ELR (cell line): ENCODE measurements around the gene IGF2R.

Experiments used
- DNase-seq: peaks from one replicate; pipeline ENCODE4 v3.0.0-alpha.2; 2015; ENCODE audit warnings: low read depth

Gene IGF2R

GRCh38 chr6:160044687-160045086 is 75.8 kb downstream of the IGF2R start:
- no peak for DNase-seq

GRCh38 chr6:160048471-160048870 is 79.6 kb downstream of the IGF2R start:
- no peak for DNase-seq

- DNase-seq, result no peak
Measured at GRCh38 chr6:160049346-160049745, 80.5 kb downstream of the IGF2R start.

DNA sequence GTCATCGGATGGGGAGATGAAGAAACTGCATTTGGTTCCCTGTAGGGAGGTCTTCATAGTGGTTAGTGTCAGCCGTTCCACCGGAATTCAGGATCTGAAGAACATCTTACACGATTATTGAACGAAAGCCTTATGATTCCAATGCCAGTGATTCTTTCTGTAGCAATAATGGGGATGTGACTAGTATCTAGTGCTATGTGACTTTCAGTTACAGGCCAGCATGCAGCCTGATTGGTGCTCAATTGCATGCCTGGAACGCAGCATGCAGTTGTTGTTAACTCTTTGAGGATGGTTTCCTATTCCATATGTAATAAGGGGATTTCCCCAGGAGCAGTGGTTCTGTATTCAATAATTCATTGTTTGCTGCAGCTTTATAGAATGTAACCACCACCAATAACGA is 81.1 kb downstream of the IGF2R start:
- DNase-seq, result no peak

GRCh38 chr6:160051390-160051789 is 82.5 kb downstream of the IGF2R start:
- no peak for DNase-seq

GRCh38 chr6:160054271-160054670 is 85.4 kb downstream of the IGF2R start:
- no peak for DNase-seq

- no peak for DNase-seq
Measured at GRCh38 chr6:160054913-160055312, 86.0 kb downstream of the IGF2R start.

DNA sequence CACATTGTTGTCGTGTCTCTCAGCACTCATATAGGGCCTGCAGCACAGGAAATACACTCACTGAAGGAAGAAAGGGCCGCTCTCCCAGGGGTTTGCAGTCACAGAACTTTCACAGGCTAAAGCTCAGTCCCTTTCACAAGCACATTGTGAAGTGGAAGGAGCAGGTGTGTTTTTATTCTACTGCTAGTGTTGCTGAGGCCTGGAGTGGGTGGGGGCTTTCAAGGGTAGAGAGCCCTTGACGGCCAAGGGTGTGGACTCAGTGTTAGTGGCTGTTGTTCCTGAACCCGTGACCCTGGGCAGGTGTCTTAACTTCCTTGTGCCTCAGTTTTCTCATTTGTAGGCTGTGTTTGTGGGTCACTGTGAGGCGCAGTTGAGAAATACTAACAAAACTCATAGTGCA is 86.5 kb downstream of the IGF2R start:
- DNase-seq, result no peak

- no peak for DNase-seq
Measured at GRCh38 chr6:160055813-160056212, 86.9 kb downstream of the IGF2R start.

DNA sequence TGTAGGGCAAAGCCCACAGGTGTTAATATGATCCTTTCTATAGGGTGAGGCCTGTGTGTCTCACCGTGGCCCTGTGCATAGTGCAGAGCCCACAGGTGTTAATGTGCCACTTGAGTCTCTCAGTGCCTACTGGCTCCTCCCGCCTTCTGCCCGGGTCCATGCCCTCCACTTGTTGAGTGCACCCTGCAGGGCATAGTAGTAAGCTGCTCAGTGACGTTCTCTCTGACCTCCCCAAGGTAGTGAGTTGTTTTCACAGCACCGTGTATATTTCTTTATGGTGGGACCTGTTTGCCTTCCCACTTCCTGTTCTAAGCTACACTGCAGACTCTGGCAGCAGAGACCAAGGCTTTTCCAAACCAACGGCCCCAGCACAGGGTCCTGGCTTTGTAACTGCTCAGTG is 88.2 kb downstream of the IGF2R start:
- no peak for DNase-seq

- DNase-seq, result no peak
Measured at GRCh38 chr6:160058603-160059215, 89.8 kb downstream of the IGF2R start.

- no peak for DNase-seq
Measured at GRCh38 chr6:160060221-160060620, 91.3 kb downstream of the IGF2R start.

DNA sequence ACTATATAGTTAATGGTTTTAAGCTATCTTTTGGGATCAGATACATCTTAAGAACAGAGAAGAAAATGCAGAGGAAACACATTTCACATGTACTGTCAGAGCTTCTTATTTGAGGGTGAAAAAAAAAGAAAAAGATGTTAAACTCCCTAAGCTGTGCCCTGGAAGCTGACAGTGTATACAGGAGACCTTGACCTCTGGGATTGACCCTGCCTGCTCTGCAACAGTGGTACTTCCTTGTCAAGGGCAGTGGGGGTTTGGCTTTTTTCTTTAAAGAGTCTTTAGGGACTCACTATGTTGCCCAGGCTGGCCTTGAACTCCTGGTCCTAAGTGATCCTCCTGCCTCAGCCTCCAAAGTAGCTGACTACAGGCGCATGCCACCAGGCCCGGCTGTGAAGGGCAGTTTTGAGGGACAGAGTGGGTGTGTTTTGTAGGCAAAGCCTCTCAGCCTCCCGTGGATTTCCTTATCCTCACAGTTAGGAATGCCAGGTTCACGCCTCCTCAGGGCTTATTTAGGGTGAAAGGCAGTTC is 92.1 kb downstream of the IGF2R start:
- no peak for DNase-seq

DNA sequence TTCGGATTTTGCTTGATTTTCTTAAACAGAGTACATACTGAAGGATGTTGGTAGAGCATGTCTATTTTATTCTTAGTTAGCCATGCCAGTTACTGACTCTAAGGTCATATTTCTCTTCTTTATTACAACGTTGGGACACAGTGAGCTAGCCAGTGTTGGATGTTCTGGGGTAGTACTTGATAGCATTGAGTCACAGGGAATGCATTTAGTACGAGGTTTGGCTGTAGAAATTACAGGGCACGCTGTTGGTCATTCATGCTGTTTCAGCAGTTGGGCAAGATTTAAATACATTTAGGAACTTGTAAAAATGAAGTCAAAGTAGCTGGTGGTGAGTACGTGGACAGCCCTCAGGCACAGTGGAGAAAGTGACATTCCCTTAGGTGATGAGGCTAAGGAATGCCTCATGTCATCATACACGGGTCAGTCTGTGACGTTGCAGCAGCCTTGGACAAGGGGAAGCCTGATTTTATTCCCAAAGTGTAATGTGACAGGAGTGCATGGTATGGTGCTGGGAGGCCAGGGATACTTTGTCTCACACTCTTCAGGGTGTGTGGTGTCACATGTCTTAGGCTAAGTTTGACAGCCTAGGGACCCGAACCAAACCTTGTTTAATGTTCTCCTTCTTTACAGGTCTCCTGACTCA is 95.0 kb downstream of the IGF2R start:
- DNase-seq, result no peak

DNA sequence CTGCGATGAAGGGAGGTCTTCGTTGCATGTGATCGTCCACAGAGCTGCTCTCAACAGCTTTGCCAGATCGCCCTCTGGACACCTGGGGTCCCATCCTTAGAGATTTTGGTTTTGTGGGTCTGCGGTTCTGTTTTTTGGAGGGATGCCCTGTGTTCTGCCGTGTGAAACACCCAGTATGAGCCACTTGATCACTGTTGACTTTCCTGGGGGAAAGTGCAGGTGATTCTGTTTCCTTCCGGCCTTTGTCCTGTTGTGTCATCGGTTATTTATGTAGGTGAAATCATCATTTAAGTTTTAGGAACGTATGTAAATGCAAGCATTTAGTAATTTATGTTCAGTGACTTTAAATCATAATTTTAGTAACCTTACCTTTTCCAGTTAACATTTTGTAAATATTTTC is 96.3 kb downstream of the IGF2R start:
- DNase-seq, result no peak

GRCh38 chr6:160067564-160067963 is 98.7 kb downstream of the IGF2R start:
- DNase-seq, result no peak

GRCh38 chr6:160068346-160068745 is 99.5 kb downstream of the IGF2R start:
- DNase-seq, result no peak

DNA sequence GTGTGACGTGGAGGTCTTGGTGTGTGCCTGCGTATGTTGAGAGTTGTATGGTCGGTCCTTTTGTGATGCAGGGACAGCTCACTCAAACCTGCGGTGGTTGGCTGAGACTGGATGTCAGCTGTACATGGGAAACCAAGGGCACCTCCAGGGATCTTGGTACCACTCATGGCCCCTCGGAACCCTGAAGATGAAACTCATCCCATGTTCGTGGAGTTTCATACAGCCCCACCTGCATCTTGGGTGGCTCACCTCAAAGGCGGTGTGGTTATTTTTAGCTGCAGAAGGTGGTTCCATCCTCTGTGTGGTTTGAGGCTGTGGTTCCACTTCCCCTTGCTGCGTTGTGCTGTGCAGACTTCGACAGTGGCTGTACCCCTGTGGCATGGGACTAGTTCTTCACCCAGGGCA is 100.2 kb downstream of the IGF2R start:
- DNase-seq, result no peak

DNA sequence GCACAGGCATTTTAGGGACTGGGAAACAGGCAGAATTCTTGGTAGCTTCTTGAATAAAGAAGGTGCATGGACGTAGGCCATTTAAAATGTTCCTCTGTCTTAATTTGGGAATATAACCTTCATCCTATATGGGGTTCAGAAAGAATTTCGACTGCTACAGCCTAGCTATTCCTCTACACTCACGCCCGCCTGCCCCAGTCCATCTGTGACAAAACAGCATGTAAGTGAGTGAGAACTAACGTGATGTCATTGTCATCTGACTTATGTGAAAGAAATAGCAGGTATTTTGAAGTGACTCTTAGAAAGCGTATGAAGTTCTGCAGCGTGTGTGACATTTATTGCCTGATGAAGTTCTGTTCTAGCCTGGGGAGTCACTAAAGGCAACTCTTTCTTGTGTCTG is 100.6 kb downstream of the IGF2R start:
- no peak for DNase-seq

DNA sequence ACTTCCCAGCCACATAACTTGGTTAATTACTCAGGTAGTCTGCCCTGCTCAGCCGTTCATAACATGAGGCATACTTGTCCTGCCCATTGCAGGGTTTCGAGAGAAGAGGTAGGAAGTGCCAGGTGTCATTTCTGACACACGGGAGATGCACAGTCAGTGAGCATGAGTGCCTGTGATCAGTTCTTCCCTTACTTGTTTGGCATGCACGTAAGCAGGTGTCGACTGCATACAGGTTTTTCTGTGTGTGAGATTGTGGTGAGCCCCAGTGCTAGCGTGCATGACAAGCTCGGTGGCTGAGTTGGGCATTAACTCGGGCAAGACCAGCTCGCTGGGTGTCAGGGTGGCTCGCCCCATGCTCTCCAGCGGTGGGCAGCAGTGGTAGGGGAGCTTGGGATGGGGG is 101.5 kb downstream of the IGF2R start:
- DNase-seq, result no peak

DNA sequence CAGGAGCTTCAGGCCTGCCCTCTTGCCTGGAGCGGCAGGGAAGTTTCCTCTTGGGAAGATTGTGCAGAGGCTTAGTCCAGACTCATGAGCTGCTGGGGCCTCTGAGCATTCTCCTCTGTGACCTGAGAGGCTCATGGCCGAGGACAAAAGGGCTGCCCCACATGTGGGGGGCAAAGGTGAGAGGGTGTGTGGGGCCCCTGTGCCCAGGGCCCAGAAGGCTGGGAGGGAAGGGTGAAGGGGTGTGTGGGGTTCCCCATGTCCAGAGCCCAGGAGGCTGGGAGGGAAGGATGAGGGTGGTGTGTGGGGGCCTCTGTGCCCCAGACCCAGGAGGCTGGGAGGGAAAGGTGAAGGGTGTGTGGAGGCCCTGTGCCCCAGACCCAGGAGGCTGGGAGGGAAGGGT is 101.9 kb downstream of the IGF2R start:
- no peak for DNase-seq

- no peak for DNase-seq
Measured at GRCh38 chr6:160071805-160072690, 103.2 kb downstream of the IGF2R start.

DNA sequence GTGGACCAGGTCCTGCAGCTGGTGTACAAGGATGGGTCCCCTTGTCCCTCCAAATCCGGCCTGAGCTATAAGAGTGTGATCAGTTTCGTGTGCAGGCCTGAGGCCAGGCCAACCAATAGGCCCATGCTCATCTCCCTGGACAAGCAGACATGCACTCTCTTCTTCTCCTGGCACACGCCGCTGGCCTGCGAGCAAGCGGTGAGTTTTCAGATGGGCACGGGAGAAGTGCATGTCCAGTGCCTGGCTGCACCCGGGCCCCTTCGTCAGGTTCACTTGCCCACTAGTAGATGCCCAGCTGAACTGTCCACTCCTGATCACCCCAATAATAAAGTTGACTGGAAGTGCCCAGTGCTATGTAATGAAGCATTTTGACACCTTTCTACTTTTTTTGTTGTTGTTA is 104.4 kb downstream of the IGF2R start:
- no peak for DNase-seq
